ENCODE results near the gene CTNNB1.

GRCh38 chr3:41175365-41175764 lies 23.9 kb upstream of the CTNNB1 start:
- TF ChIP-seq CTCF (IDR thresholded peaks at IDR 0.05), result no peak
- no peak for TF ChIP-seq EP300 (IDR thresholded peaks at IDR 0.05)

Data from esophagus muscularis mucosa (tissue), 3 donors.